Posterior cingulate gyrus (tissue), 11 donors: Measurements from ENCODE around the gene PAQR7.

ENCODE experiments used
- DNase-seq, 10 donors: peaks; one replicate each; pipeline versions ENCODE4 v3.0.0 to v3.0.0-alpha.2; 2020 to 2021; ENCODE audit warnings: mixed read lengths in 3 of 10
- intact Hi-C: fragments of 100-400 bp; cut with DNase I; formaldehyde crosslinking; loops from one replicate; pipeline ENCODE4 v1.15.1; 2023

The PAQR7 gene

GRCh38 chr1:25821630-25822091 is 53.8 kb downstream of the PAQR7 start:
- no peak for DNase-seq
- intact Hi-C loops, result no loop called here

DNA sequence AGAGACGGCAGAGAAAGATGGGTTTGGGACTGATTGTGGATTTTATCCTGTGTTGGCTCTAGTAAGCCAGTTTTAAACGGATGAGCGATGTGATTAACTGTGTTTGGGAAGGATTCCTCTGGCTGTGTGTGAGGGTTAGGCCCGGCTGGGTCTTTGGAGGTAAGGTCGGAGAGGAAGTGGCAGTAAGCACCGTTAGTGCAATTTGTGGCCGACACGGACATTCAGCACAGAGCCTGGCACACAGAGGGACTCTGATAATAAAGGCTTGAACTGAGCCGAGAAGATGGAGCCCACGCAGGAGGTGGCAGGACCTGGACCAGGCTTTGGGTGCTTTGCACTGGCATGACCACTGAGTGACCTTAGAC is 54.4 kb downstream of the PAQR7 start:
- DNase-seq, result no peak
- intact Hi-C loops, result no loop called here

DNA sequence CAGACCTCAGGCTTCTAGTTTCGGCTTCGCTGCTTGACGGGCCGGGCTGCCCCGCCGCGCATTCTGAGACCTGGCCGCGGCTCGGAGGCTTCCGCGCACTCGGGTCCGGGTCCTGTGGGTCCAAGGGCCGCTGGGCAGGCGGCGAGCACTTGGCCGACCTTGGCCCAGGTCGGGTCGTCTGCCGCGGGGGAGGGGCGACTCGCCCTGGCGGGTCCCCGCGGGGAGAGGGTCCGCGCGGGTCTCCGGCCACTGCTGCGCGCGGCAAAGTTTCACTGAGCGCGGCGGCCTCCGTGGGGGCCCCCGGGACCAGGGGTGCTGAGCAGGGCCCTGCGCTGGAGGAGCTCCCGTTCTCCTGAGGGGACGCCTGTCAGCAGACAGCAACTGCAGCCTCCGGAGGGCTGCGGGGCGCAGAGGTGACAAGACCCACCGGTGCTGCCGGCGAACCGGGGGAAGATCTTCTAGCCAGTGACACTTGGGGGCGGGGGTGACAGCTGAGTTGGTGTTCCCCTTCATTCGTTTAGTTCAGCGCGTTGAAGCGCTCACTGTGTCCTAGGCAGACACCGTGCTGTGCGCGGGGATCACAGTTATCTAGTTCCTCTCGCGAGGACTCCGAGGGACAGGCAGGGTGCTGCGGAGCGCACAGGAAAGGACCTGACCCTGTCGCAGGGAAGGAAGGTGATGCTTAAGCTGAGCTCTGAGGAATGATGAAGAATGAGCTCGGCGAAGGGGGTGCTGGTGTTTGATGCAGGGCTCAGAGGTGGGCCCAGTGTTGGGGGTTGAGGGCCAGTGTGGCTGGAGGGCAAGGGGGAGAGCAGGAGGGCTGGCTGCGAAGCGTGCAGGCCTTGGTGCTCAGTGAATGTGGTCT is 55.0 kb downstream of the PAQR7 start:
- peak in 2 of 10 donors; percentile 64 to 92 for DNase-seq
- intact Hi-C loops, result no loop called here

GRCh38 chr1:25819491-25820246 is 55.8 kb downstream of the PAQR7 start, which contains the start of gene MTFR1L:
TSS of gene MTFR1L (plus strand) at chr1:25819954. CDS start at chr1:25823105, 3,151 bp downstream.
- intact Hi-C loops, result loop anchor here (10.0 kb wide), 1 partner anchor 385 kb away; the partner anchor contains the start of gene MACO1
- DNase-seq, result peak; percentile 86 to 98 (median 88)

GRCh38 chr1:25818569-25818968 is 56.9 kb downstream of the PAQR7 start:
- no peak for DNase-seq
- intact Hi-C loops, result loop anchor here (10.0 kb wide), 1 partner anchor 384 kb away; the partner anchor contains the start of gene MACO1

DNA sequence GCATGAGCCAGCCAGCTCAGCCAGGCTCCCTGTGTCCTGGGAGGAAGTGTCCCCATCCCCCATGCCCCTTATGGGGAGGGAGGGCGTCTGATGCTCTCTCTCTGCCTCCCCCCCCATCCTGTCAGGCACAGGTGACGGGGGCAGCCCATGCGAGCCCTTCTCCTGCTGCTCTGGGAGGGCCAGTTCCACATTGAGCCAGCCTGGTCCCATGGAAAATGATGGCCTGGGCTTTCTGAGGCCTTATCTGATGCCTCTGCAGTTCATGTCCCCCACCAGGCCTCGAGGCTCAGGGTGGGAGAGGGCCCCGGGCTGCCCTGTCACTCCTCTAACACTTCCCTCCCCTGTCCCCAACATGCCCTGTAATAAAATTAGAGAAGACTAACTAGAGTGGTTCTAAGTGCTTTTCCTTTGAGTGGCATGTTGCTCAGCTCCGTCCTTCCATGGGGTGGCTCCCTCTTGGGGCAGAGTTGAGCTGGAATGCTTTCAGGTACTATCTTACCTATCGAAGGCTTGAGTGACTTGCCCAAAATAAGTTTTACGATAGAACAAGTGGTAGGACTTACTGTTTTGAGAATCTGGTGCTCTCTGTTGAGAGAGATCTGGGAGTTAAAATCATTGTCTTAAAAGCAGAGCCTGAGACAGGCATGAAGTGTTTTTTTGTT is 57.5 kb downstream of the PAQR7 start:
- intact Hi-C loops, result loop anchor here (10.0 kb wide), 1 partner anchor 383 kb away; the partner anchor contains the start of gene MACO1

GRCh38 chr1:25816112-25816718 is 59.3 kb downstream of the PAQR7 start:
- intact Hi-C loops, result loop anchor here (10.0 kb wide), 1 partner anchor 381 kb away; the partner anchor contains the start of gene MACO1
- DNase-seq, result peak in 1 of 10 donors; percentile 67

More for the DNA sequence above, 57.5 kb downstream of the PAQR7 start:
- DNase-seq, result no peak

GRCh38 chr1:25815208-25816111 is 60.0 kb downstream of the PAQR7 start:
- intact Hi-C loops, result loop anchor here (10.0 kb wide), 1 partner anchor 381 kb away; the partner anchor contains the start of gene MACO1
- DNase-seq, result no peak

DNA sequence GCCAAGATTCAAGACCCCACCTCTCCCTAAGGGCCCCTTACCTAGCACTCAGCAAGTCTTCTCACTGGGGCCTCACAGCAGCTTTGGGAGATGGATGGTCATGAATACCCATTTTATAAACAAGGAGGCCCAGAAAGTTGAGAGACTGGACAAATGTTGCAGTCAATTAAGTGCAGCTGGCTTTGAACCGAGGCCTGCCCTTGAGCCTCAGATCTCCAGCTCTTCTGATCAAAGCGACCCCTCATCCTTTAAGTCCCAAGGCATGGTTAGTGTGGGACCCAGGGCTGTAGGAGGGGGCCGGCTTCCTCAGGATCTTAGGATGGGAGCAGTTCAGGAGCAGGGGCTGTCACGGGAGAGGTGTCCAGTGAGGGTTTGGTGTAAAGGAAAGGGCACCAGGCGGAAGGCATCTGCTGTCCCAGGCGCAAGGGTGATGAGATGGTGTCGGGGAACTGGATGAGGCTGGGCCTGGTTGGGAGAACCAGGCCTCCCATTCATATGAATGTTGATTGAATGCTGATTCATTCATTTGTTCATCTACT is 60.9 kb downstream of the PAQR7 start:
- intact Hi-C loops, result loop anchor here (10.0 kb wide), 1 partner anchor 380 kb away; the partner anchor contains the start of gene MACO1
- no peak for DNase-seq

- intact Hi-C loops, result loop anchor here (10.0 kb wide), 1 partner anchor 379 kb away; the partner anchor contains the start of gene MACO1
- DNase-seq, result peak in 1 of 10 donors; percentile 71
These were observed 61.6 kb downstream of the PAQR7 start for GRCh38 chr1:25813734-25814471.

DNA sequence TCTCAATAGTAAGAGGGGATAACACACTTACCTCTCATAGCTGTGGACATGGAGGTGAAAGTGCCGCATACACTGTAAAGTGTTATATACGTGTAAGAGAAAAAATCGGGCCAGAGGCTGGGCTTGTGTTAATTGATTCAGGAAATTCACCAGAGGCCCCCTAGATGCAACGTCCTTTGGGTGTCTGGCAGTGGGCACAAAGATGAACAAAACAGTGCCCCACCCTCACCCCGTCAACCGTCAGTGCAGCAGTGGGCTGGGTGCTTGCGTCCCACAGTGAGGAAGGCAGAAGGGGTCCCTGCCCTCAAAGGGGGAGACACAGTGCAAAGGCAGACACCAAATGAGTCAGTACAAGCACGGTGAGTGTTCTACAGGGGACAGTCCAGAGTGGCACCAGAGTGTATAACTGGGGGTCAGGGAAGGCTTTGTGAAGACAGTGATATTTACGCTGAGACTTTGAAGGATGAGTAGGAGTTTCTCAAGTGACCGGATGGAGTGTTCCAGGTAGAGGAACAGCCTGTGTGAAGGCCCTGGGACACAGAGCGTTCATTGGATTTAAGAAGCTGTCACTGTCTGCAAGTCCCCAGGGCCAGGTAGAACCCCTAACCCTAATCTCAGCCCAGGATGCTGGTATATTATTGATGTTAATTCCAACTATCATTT is 62.3 kb downstream of the PAQR7 start:
- peak in 1 of 10 donors; percentile 57 for DNase-seq
- intact Hi-C loops, result loop anchor here (10.0 kb wide), 1 partner anchor 378 kb away; the partner anchor contains the start of gene MACO1
